ENCODE data around the gene ARRDC3.

GRCh38 chr5:91359962-91360609, 23.0 kb downstream of the ARRDC3 start:
- TF ChIP-seq CTCF (IDR thresholded peaks at IDR 0.05) (no peak), EP300 (IDR thresholded peaks at IDR 0.05) (no peak), POLR2A (IDR thresholded peaks at IDR 0.05) (no peak)
